HG03097 (cell line): ENCODE data around the gene MIB1.
"Not testable (repeated sequence)": the region's sequence is repeated elsewhere in the genome, so short reads cannot be mapped to it uniquely, and the experiment has no call there.

ENCODE experiments used
- ATAC-seq: cut with Tn5 transposase; IDR thresholded peaks from one replicate; pipeline ENCODE4 v1.9.1; 2021; ENCODE audit not compliant: unreplicated experiment, low FRiP score

MIB1 gene

DNA sequence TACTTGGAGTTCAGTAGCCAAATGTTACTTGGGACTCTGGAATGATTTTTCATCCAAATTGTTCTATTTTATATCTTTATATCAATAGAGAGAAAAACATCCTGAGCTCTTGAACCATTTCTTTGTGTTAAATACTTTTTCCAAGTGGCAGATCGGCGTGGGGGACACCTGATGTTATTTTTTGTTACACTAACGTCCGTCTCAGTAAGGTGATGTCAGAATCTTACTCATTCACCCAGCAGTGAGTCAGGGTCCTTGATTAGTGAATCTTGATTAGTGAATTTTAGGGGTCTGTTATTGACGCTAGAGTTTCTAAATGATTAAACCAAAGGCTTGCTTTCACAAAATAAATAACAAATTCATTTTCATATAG is 1.7 kb downstream of the MIB1 start:
- ATAC-seq: no peak

- no peak for ATAC-seq
Measured at GRCh38 chr18:21743166-21743832, 2.7 kb downstream of the MIB1 start.

DNA sequence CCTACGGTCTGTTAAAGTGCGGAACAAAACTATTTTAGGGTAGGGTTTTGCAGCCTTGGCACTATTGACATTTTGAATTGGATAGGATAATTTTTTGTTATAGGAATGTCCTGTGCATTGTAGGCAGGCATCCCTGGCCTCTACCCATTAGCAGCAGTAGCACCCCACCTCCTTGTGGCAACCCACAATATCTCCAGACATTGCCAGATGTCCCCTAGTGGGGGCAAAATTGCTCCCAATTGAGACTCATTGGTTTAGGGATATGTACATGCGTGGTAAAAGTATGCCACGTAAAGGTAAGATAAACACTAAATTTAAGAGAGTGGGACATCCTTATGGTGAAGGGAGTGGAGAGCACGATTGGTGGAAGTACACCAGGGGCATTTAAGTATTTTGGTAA is 4.6 kb downstream of the MIB1 start:
- no peak for ATAC-seq

GRCh38 chr18:21747268-21747667 is 6.7 kb downstream of the MIB1 start:
- ATAC-seq: no peak

- ATAC-seq: no peak
Measured at GRCh38 chr18:21747764-21748693, 7.4 kb downstream of the MIB1 start.

DNA sequence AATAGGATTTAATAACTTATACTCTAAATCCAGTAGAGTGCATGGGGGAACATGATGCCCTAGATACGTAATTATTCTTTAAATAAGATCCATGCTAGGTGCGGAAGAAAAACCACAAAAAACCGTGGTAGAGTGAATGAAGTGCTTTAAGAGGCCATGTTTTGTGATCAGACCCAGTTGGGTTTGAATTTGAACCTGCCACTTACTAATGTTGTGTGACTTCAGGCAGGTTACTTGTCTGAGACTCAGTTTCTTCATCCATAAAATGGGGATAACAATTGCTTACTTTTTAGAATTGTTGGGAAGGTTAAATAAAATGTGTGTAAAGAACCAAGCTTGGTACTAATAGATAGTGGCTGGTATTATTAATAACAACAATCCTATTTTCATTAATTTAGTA is 17.2 kb downstream of the MIB1 start:
- no peak for ATAC-seq

GRCh38 chr18:21759836-21760235 is 19.2 kb downstream of the MIB1 start:
- no peak for ATAC-seq

- no peak for ATAC-seq
Measured at GRCh38 chr18:21760321-21760720, 19.7 kb downstream of the MIB1 start.

DNA sequence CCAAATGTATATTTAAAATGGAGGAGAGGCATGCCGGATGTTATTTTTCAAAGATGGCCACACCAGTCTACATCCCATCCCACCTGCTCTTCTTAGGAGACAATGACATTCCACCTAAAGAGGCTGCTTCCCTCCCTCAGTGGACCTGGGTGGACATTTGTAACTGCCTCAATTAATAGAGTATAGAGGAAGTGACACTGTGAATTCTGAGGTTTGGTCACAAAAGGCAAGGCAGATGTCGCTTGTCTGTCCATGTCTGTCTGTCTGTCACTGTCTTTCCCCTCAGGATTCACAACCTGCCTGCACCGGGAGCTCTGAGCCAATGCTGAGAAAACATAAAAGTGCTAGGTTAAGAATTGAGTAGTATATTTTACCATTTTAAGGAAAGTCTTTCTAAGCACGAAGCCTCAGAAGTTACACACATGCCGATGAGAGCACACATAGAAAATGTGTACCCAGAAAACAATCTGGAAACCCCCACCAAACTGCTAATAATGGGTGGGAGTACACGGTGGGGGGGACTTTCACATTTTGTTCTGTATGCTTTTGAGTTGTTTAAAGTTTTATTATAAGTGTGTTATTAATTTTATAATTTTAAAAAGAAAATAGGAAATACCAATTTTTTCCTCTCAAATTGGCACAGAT is 21.0 kb downstream of the MIB1 start:
- no peak for ATAC-seq

- no peak for ATAC-seq
Measured at GRCh38 chr18:21762181-21762772, 21.7 kb downstream of the MIB1 start.

- ATAC-seq: no peak
Measured at GRCh38 chr18:21763846-21764646, 23.5 kb downstream of the MIB1 start.

DNA sequence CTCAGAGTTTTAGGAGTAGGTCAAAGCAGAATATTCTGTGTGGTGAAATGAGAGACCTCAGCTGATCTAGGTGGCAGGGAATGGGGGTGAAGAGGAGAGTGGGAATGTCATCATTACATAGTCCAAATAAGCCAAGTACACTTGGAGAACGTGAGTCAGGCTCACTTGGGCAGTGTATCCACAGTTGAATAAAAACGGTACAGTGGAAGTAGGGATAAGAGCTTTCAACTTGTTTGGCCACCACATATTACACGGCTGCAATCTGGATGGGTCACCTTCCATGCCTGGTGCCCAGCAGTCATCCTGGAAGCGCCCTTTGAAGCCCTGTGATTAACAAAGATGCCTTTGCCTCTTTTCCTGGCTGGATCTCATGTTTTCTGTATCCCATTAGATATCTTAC is 28.6 kb downstream of the MIB1 start:
- no peak for ATAC-seq

DNA sequence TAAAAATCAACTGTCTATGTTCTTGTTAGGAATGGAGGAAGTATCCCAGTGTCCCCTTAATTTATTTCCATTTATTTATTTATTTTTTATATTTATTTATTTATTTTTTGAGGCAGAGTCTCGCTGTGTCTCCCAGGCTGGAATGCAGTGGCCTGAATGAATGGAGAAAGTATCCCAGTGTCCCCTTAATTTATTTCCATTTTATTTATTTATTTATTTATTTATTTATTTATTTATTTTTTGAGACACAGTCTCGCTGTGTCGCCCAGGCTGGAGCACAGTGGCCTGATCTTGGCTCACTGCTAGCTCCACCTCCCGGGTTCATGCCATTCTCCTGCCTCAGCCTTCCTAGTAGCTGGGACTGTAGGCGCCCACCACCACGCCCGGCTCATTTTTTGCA is 34.1 kb downstream of the MIB1 start:
- no peak for ATAC-seq

GRCh38 chr18:21777814-21778213 is 37.2 kb downstream of the MIB1 start:
- ATAC-seq: no peak

DNA sequence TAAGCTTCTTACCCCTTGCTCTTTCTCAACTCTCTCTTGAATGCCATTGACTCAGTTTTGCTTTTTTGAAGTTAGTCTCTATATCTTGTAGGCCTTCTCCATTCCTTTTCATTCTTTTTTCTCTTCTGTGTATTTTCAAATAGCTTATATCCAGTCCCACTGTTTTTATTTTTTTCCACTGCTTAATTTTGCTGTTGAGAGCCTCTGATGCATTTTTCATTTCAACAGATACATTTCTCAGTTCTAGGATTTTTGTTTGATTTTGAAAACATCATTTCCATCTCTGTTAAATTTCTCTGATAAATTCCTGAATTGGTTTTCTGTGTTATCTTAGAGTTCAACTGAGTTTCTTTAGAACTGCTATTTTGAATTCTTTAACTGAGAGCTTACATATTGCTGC is 45.9 kb downstream of the MIB1 start:
- ATAC-seq: no peak

- not testable (repeated sequence) for ATAC-seq
Measured at GRCh38 chr18:21796089-21796488, 55.5 kb downstream of the MIB1 start.

DNA sequence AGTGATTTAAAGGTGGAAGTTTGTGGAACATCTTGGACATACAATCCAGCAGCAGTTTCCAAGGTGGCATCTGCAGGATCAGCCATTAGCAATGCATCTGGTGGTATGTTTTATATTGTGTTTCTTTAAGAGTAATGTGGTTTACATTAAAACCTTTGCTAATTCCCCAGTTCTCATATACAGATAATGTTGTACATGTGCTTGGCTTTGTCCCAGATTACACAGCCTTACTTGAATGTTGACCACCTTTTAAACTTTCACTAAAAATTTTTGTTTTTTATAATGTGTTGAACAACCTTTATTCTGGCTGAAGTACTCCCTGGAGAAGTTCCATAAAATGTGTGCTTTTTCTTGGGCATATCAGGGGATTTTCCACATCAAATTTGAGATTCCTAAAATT is 57.5 kb downstream of the MIB1 start:
- no peak for ATAC-seq

DNA sequence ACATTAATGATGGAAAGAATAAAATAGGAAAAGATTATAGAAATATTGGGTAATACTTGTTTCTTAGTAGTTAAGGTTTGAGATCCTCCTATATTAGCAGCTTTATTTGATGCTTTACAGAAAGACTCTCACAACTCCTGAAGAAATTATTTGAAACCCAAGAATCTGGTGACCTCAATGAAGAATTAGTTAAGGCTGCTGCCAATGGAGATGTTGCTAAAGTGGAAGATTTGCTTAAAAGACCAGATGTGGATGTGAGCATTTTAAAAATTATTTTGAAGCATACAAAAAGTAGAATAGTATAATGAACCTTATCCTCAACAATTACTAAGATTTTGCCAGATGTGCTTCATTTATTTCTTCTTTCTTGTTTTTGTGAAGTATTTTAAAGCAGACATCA is 59.1 kb downstream of the MIB1 start:
- ATAC-seq: no peak

GRCh38 chr18:21803495-21803894 is 62.9 kb downstream of the MIB1 start:
- no peak for ATAC-seq

GRCh38 chr18:21805771-21806366 is 65.3 kb downstream of the MIB1 start:
- no peak for ATAC-seq
